Measurements from ENCODE around the gene PPP4R2.
A peak's percentile ranks its signal among the peaks of the same experiment; 100 is the strongest.
"Not testable (repeated sequence)": the region's sequence is repeated elsewhere in the genome, so short reads cannot be mapped to it uniquely, and the experiment has no call there.

Gene PPP4R2

DNA sequence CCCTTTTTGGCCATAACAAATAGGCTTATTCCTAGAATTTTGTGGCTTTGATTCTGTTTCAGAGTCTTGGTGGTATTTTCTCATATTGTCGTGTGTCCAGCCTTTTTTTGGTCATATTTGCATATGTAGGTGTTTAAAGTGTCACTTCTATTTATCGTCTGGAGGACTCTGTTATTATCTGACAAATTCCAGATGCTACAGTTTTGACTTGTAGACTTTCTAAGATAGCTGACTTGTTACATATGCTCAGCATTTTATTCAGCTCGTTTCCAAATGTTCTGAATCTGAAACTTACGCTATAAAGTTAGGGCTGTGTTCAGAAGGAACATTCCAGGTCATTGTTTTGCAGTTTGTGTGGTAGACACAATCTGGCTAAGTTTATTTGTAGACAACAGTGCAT lies 1.9 kb downstream of the PPP4R2 start:
- DNase-seq (ENCODE audit: low read depth, low spot score): no peak
- no peak overlapping the region for H3K27ac ChIP-seq (ENCODE audit: low read length)
- no peaks in the 10 kb centered on the region for H3K27me3 ChIP-seq (ENCODE audit: control insufficient read depth, insufficient read depth, low read length)
- H3K36me3 ChIP-seq (ENCODE audit: control insufficient read depth, insufficient read depth, low read length): no peaks in the 10 kb centered on the region; the same call in 1 of the 2 replicates
- H3K4me3 ChIP-seq (ENCODE audit: low read length): peak overlapping the region; percentile 8; the same call in 1 of the 2 replicates
- WGBS (ENCODE audit: insufficient coverage, insufficient read length): no CpG with 5 or more reads among the region's 4 CpGs
- no peaks in the 10 kb centered on the region for H3K9me3 ChIP-seq (ENCODE audit: control insufficient read depth, insufficient read depth, low read length)
- no peaks in the 10 kb centered on the region; the same call in 1 of the 2 replicates for H3K4me1 ChIP-seq (ENCODE audit: control insufficient read depth, insufficient read depth, low read length)

DNA sequence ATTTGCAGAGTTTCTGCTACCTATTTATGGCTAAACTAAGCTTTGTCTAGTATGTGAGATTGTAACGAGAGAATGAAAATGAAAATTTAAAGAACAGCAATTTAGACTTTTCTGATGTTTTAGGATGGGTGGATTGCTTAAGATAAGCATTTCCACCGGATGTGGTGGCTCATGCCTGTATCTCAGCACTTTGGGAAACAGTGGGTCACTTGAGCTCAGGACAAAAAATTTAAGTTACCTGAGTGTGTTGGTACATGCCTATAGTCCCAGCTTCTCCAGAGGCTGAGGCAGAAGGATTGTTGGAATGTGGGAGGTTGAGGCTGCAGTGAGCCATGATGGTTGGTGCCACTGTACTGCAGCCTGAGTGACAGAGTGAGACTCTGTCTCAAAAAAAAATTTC lies 3.3 kb downstream of the PPP4R2 start:
- Histone ChIP-seq H3K4me3 (ENCODE audit: low read length) (no peak overlapping the region), H3K27me3 (ENCODE audit: control insufficient read depth, insufficient read depth, low read length) (no peaks in the 10 kb centered on the region), H3K27ac (ENCODE audit: low read length) (no peak overlapping the region), H3K36me3 (ENCODE audit: control insufficient read depth, insufficient read depth, low read length) (no peaks in the 10 kb centered on the region; the same call in 1 of the 2 replicates), H3K9me3 (ENCODE audit: control insufficient read depth, insufficient read depth, low read length) (no peaks in the 10 kb centered on the region), H3K4me1 (ENCODE audit: control insufficient read depth, insufficient read depth, low read length) (no peaks in the 10 kb centered on the region; the same call in 1 of the 2 replicates)
- no peak for DNase-seq (ENCODE audit: low read depth, low spot score)
- 100% methylated on average over 1 of the region's 2 CpGs for WGBS (ENCODE audit: insufficient coverage, insufficient read length)

DNA sequence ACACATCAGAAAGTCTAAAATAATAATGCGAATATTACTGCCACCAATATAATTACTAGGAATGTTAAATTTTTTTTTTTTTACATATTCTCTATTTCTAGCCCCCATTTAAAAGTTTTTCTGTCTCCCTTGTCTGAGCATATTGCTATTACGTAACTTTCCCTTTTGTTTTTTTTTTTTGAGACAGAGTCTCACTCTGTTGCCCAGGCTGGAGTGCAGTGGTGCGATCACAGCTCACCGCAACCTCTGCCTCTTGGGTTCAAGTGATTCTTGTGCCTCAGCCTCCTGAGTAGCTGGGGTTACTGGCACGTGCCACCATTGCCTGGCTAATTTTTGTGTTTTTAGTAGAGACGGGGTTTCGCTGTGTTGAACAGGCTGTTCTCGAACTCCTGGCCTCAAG lies 6.4 kb downstream of the PPP4R2 start:
- no CpG with 5 or more reads among the region's 8 CpGs for WGBS (ENCODE audit: insufficient coverage, insufficient read length)
- not testable (repeated sequence) for H3K9me3 ChIP-seq (ENCODE audit: control insufficient read depth, insufficient read depth, low read length); H3K36me3 ChIP-seq (ENCODE audit: control insufficient read depth, insufficient read depth, low read length); H3K4me3 ChIP-seq (ENCODE audit: low read length); H3K4me1 ChIP-seq (ENCODE audit: control insufficient read depth, insufficient read depth, low read length); H3K27me3 ChIP-seq (ENCODE audit: control insufficient read depth, insufficient read depth, low read length); H3K27ac ChIP-seq (ENCODE audit: low read length); DNase-seq (ENCODE audit: low read depth, low spot score)

DNA sequence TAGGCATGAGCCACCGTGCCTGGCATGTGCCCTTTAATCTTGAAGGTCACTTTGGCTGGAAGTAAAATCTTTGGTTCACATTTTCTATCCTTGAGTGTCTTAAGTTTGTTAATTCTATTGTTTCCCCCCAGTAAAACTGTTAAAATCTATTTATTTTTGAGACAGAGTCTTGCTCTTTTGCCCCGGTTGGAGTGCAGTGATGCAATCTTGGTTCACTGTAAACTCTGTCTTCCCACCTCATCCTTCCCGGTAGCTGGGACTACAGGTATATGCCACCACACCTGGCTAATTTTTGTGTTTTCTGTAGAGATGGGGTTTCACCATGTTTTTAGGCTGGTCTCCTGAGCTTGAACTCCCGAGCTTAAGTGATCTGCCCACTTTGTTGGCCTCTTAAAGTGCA lies 7.7 kb downstream of the PPP4R2 start:
- Histone ChIP-seq H3K27ac (ENCODE audit: low read length) (no peak overlapping the region), H3K27me3 (ENCODE audit: control insufficient read depth, insufficient read depth, low read length) (no peaks in the 10 kb centered on the region), H3K4me3 (ENCODE audit: low read length) (no peak overlapping the region), H3K4me1 (ENCODE audit: control insufficient read depth, insufficient read depth, low read length) (no peaks in the 10 kb centered on the region), H3K36me3 (ENCODE audit: control insufficient read depth, insufficient read depth, low read length) (no peaks in the 10 kb centered on the region; the same call in 1 of the 2 replicates), H3K9me3 (ENCODE audit: control insufficient read depth, insufficient read depth, low read length) (no peaks in the 10 kb centered on the region)
- WGBS (ENCODE audit: insufficient coverage, insufficient read length): no CpG with 5 or more reads among the region's 4 CpGs
- no peak for DNase-seq (ENCODE audit: low read depth, low spot score)

DNA sequence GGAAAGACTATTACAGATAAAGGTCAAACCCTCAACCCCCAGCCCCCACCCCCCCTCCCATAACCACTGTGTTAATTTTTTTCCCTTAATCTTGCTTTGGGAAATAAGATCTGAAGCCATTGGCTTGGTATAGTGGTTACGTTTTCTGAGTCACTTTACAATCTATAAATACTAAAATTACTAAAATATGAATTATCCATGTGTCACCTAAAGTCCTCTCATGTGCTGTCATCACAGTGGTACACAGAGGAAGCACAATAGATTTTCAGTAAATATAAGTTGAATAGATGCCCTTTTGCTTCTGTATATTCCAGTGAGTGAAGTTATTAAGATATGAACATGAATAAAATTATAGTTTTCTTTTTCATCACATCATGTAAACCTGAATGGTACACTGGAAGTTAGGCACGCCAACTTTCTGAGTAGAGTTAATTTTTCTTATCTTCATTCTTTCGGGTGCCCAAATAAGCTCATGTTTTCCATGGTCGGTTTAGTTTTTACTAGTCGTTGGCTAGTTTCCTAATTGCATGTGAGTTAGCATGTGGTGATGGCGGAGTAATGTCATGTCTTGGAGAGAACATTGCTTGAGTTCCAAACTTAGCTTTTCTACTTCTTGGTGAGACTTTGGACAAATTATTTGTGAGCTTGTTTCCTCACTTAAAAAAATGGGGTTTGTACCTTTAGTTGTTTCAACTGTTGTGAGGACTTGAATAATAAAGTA lies 11.5 kb downstream of the PPP4R2 start:
- Histone ChIP-seq H3K27ac (ENCODE audit: low read length) (no peak overlapping the region), H3K4me1 (ENCODE audit: control insufficient read depth, insufficient read depth, low read length) (no peaks in the 10 kb centered on the region), H3K36me3 (ENCODE audit: control insufficient read depth, insufficient read depth, low read length) (no peaks in the 10 kb centered on the region; the same call in 1 of the 2 replicates), H3K9me3 (ENCODE audit: control insufficient read depth, insufficient read depth, low read length) (no peaks in the 10 kb centered on the region), H3K4me3 (ENCODE audit: low read length) (no peak overlapping the region), H3K27me3 (ENCODE audit: control insufficient read depth, insufficient read depth, low read length) (no peaks in the 10 kb centered on the region)
- no peak for DNase-seq (ENCODE audit: low read depth, low spot score)
- WGBS (ENCODE audit: insufficient coverage, insufficient read length): no CpG with 5 or more reads among the region's 6 CpGs

DNA sequence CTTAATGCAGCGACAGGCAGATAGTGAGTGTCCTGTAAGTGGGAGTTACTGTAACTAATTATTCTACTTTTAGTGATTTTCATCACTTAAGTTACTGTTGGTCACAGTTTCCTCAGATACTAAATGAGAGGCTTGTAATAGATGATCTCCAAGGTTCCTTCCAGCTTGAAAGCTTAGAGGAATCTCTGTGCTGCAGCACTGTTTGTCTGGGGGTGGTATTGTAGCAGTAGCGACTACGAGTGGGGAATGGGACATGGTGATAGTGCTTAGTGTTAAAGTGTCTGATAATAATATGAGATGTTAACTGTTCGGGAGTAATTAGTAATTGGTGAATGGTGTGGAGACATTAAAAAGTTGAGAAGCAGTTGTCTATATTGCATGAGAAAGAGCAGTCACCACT lies 12.4 kb downstream of the PPP4R2 start:
- DNase-seq (ENCODE audit: low read depth, low spot score): no peak
- WGBS (ENCODE audit: insufficient coverage, insufficient read length): 100% methylated on average over 2 of the region's 4 CpGs
- H3K36me3 ChIP-seq (ENCODE audit: control insufficient read depth, insufficient read depth, low read length): no peaks in the 10 kb centered on the region; the same call in 1 of the 2 replicates

DNA sequence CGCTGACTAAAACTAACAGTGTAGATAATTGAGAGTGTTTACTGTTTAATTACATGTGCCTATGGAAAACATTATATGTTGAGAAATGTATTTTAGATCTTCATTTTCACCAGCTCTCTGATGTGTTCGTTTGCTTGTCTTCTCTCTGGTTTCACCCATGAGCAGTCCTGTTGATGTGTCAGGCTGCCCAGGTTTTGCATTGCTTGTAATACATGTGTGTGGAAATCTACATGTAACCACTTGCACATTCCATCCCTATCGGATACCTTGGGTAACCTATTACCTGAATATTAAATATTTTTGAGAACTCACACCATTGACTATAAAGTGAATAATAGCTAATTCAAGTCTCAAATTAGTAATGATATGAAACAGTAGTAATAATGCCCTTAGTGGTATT lies 13.1 kb downstream of the PPP4R2 start:
- Histone ChIP-seq H3K36me3 (ENCODE audit: control insufficient read depth, insufficient read depth, low read length) (no peaks in the 10 kb centered on the region), H3K4me1 (ENCODE audit: control insufficient read depth, insufficient read depth, low read length) (no peaks in the 10 kb centered on the region), H3K27me3 (ENCODE audit: control insufficient read depth, insufficient read depth, low read length) (no peaks in the 10 kb centered on the region), H3K4me3 (ENCODE audit: low read length) (no peak overlapping the region), H3K9me3 (ENCODE audit: control insufficient read depth, insufficient read depth, low read length) (no peaks in the 10 kb centered on the region), H3K27ac (ENCODE audit: low read length) (no peak overlapping the region)
- no CpG with 5 or more reads among the region's 3 CpGs for WGBS (ENCODE audit: insufficient coverage, insufficient read length)
- no peak for DNase-seq (ENCODE audit: low read depth, low spot score)

More for the DNA sequence above, 12.4 kb downstream of the PPP4R2 start:
- Histone ChIP-seq H3K27ac (ENCODE audit: low read length) (no peak overlapping the region), H3K27me3 (ENCODE audit: control insufficient read depth, insufficient read depth, low read length) (no peaks in the 10 kb centered on the region), H3K9me3 (ENCODE audit: control insufficient read depth, insufficient read depth, low read length) (no peaks in the 10 kb centered on the region), H3K4me3 (ENCODE audit: low read length) (no peak overlapping the region), H3K4me1 (ENCODE audit: control insufficient read depth, insufficient read depth, low read length) (no peaks in the 10 kb centered on the region)

DNA sequence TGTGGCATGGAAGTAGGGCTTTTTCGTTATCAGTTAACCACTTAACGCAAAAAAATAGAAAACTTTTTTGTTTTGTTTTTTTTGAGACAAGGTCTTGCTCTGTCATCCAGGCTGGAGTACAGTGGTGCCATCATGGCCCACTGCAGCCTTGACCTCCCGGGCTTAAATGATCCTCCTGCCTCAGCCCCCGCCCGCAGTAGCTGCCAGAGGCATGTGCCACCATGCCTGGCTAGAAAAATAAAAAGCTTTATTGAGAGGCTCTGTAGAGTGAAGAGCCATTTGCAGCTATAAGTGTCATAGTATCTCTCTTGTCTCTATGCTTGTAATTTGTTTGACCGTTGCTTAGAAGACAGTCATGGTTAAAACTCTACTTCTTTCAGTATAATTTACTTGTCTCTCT lies 13.5 kb downstream of the PPP4R2 start:
- no peak for DNase-seq (ENCODE audit: low read depth, low spot score)
- no peaks in the 10 kb centered on the region for H3K9me3 ChIP-seq (ENCODE audit: control insufficient read depth, insufficient read depth, low read length)
- H3K27ac ChIP-seq (ENCODE audit: low read length): no peak overlapping the region
- no peak overlapping the region for H3K4me3 ChIP-seq (ENCODE audit: low read length)
- WGBS (ENCODE audit: insufficient coverage, insufficient read length): no CpG with 5 or more reads among the region's 6 CpGs
- no peaks in the 10 kb centered on the region for H3K36me3 ChIP-seq (ENCODE audit: control insufficient read depth, insufficient read depth, low read length)
- no peaks in the 10 kb centered on the region for H3K4me1 ChIP-seq (ENCODE audit: control insufficient read depth, insufficient read depth, low read length)
- H3K27me3 ChIP-seq (ENCODE audit: control insufficient read depth, insufficient read depth, low read length): no peaks in the 10 kb centered on the region

DNA sequence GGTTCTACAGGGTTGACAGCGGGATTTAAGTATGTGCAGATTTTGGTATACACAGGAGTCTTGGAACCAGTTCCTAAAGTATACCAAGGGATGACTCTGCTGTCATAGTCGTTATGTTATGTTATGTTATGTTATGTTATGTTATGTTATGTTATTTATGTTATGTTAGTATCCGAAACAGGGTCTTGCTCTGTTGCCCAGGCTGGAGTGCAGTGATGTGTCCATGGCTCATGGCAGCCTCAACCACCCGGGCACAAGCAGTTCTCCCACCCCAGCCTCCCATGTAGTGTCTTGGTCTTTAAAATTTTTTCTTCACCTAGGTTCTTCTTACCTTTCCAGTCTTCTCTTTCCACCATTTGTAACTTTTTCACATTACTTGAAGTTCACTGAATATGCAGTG lies 21.7 kb downstream of the PPP4R2 start:
- no peaks in the 10 kb centered on the region for H3K36me3 ChIP-seq (ENCODE audit: control insufficient read depth, insufficient read depth, low read length)

DNA sequence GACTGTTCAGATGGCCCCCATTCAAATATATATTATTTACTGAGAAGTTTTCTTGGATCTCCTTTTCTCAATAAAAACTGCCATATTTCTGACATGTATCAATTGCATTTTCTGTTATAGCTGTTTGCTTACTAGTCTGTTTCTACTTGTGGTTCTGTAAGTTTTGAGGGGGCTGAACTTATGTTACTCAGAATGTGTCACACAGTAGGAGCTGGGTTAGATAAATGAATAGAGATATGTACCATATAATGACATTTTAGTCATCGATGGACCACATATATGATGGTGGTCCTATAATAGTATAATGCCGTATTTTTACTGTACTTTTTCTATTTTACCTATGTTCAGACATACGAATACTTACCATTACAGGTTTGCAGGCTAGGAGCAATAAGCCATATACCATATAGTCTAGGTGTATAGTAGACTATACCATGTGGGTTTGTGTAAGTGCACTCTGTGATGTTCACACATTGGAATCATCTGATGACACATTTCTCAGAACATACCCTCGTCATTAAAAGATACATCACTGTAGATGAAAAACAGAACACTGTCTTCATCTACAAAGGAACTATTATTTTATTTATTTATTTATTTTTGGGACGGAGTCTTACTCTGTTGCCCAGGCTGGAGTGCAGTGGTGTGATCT lies 22.3 kb downstream of the PPP4R2 start:
- DNase-seq (ENCODE audit: low read depth, low spot score): no peak
- Histone ChIP-seq H3K4me1 (ENCODE audit: control insufficient read depth, insufficient read depth, low read length) (no peaks in the 10 kb centered on the region), H3K36me3 (ENCODE audit: control insufficient read depth, insufficient read depth, low read length) (no peaks in the 10 kb centered on the region), H3K27me3 (ENCODE audit: control insufficient read depth, insufficient read depth, low read length) (no peaks in the 10 kb centered on the region), H3K4me3 (ENCODE audit: low read length) (no peak overlapping the region), H3K9me3 (ENCODE audit: control insufficient read depth, insufficient read depth, low read length) (no peaks in the 10 kb centered on the region), H3K27ac (ENCODE audit: low read length) (no peak overlapping the region)
- WGBS (ENCODE audit: insufficient coverage, insufficient read length): no CpG with 5 or more reads among the region's 5 CpGs

More for the DNA sequence above, 21.7 kb downstream of the PPP4R2 start:
- no peaks in the 10 kb centered on the region for H3K9me3 ChIP-seq (ENCODE audit: control insufficient read depth, insufficient read depth, low read length)
- no peaks in the 10 kb centered on the region for H3K4me1 ChIP-seq (ENCODE audit: control insufficient read depth, insufficient read depth, low read length)
- no peak overlapping the region for H3K27ac ChIP-seq (ENCODE audit: low read length)
- no CpG with 5 or more reads among the region's 4 CpGs for WGBS (ENCODE audit: insufficient coverage, insufficient read length)
- DNase-seq (ENCODE audit: low read depth, low spot score): no peak
- H3K4me3 ChIP-seq (ENCODE audit: low read length): no peak overlapping the region
- no peaks in the 10 kb centered on the region for H3K27me3 ChIP-seq (ENCODE audit: control insufficient read depth, insufficient read depth, low read length)

Data from iPS DF 6.9 (cell line).